Naive B cell (primary cell): Measurements from ENCODE around the gene GPRASP1. TPM values are rescaled to one million over a fixed set of nuclear protein-coding genes. Genes with fewer than 3 reads are reported as not detected.
"Not testable (repeated sequence)": the region's sequence is repeated elsewhere in the genome, so short reads cannot be mapped to it uniquely, and the experiment has no call there.

Experiments
- ATAC-seq, 2 donors: fragments of 150-1000 bp; cut with Tn5 transposase; 2 replicates each; pipeline ENCODE4 v1.10.0; 2021; ENCODE audit warnings: low read depth in 2 of 2, mild to moderate bottlenecking in 2 of 2, moderate library complexity in 2 of 2
- DNase-seq: peaks from one replicate; pipeline ENCODE4 v3.0.0; 2022
- H3K27ac Mint-ChIP-seq, 6 donors: one replicate each; pipeline ENCODE4 v1.8.0; 2020 to 2022; ENCODE audit warnings: mild to moderate bottlenecking in 6 of 6, mixed read lengths in 6 of 6, moderate library complexity in 5 of 6, inconsistent platforms in 2 of 6
- H3K27me3 Mint-ChIP-seq, 3 donors: one replicate each; pipeline ENCODE4 v1.8.0; 2021 to 2022; ENCODE audit warnings: mixed read lengths in 3 of 3, mild to moderate bottlenecking in 1 of 3
- H3K36me3 Mint-ChIP-seq, 2 donors: one replicate each; pipeline ENCODE4 v1.8.0; 2020 to 2022; ENCODE audit warnings: mixed read lengths in 2 of 2, inconsistent platforms in 1 of 2, mild to moderate bottlenecking in 1 of 2
- H3K4me1 Mint-ChIP-seq, 3 donors: one replicate each; pipeline ENCODE4 v1.8.0; 2020 to 2022; ENCODE audit warnings: mixed read lengths in 3 of 3, inconsistent platforms in 1 of 3, mild to moderate bottlenecking in 1 of 3, moderate library complexity in 1 of 3
- H3K4me3 Mint-ChIP-seq, 8 donors: one replicate each; pipeline ENCODE4 v1.8.0; 2020 to 2022; ENCODE audit warnings: mild to moderate bottlenecking in 8 of 8, mixed read lengths in 8 of 8, moderate library complexity in 8 of 8, inconsistent platforms in 2 of 8
- H3K9me3 Mint-ChIP-seq, 7 donors: one replicate each; pipeline ENCODE4 v1.8.0; 2020 to 2022; ENCODE audit warnings: mixed read lengths in 7 of 7, mild to moderate bottlenecking in 5 of 7, inconsistent platforms in 2 of 7, moderate library complexity in 1 of 7
- polyA plus RNA-seq, 6 donors: library from polyadenylated mRNA; unstranded; fragments of 300-500 nt; fragmentation: Illumina TruSeq; gene quantifications; one replicate each; pipeline ENCODE4 v1.2.3, GENCODE V29; 2021; ENCODE audit warnings: low read depth in 6 of 6

GPRASP1 gene
- polyA plus RNA-seq, 6 donors from 2014 or later, result 1.2 to 4.8 (median 3.0) TPM; not detected in 1

GRCh38 chrX:102663820-102664219 is 12.5 kb downstream of the GPRASP1 start:
- Mint-ChIP-seq H3K36me3 (peaks cover 0 to 18% of the 10 kb centered on the region in 2 donors), H3K4me1 (peaks cover 7 to 17% (median 16%) of the 10 kb centered on the region in 3 donors), H3K27ac (peak overlapping the region in 1 of 6 donors; percentile 38), H3K9me3 (peaks cover 2 to 33% (median 16%) of the 10 kb centered on the region in 7 donors)
- H3K4me3 Mint-ChIP-seq, DNase-seq, H3K27me3 Mint-ChIP-seq, ATAC-seq: not testable (repeated sequence)

GRCh38 chrX:102667034-102667433 is 15.8 kb downstream of the GPRASP1 start:
- peaks cover 0 to 25% of the 10 kb centered on the region in 2 donors for H3K36me3 Mint-ChIP-seq
- not testable (repeated sequence) for H3K4me1 Mint-ChIP-seq, DNase-seq, H3K27ac Mint-ChIP-seq, H3K4me3 Mint-ChIP-seq, ATAC-seq, H3K27me3 Mint-ChIP-seq
- peaks cover 5 to 33% (median 19%) of the 10 kb centered on the region in 7 donors for H3K9me3 Mint-ChIP-seq

- Mint-ChIP-seq H3K4me1 (no peaks in the 10 kb centered on the region), H3K9me3 (peaks cover 5 to 37% (median 14%) of the 10 kb centered on the region in 7 donors), H3K27me3 (no peaks in the 10 kb centered on the region), H3K4me3 (no peak overlapping the region), H3K27ac (no peak overlapping the region), H3K36me3 (peaks cover 0 to 26% of the 10 kb centered on the region in 2 donors)
- DNase-seq, result no peak
- no peak for ATAC-seq
These were observed 18.2 kb downstream of the GPRASP1 start for GRCh38 chrX:102669526-102669925.

- H3K4me3 Mint-ChIP-seq, result no peak overlapping the region
- H3K27me3 Mint-ChIP-seq, result no peaks in the 10 kb centered on the region
- no peak overlapping the region for H3K27ac Mint-ChIP-seq
- H3K4me1 Mint-ChIP-seq, result no peaks in the 10 kb centered on the region
- DNase-seq, result no peak
- H3K36me3 Mint-ChIP-seq, result peaks cover 0 to 17% of the 10 kb centered on the region in 2 donors
- no peak for ATAC-seq
- H3K9me3 Mint-ChIP-seq, result peaks cover 2 to 24% (median 7%) of the 10 kb centered on the region in 7 donors
These were observed 21.6 kb downstream of the GPRASP1 start for GRCh38 chrX:102672856-102673255.

GRCh38 chrX:102677479-102677878 is 26.2 kb downstream of the GPRASP1 start:
- not testable (repeated sequence) for DNase-seq, H3K36me3 Mint-ChIP-seq, H3K4me1 Mint-ChIP-seq, H3K27me3 Mint-ChIP-seq, ATAC-seq, H3K4me3 Mint-ChIP-seq, H3K27ac Mint-ChIP-seq
- peaks cover 8 to 32% (median 16%) of the 10 kb centered on the region in 7 donors for H3K9me3 Mint-ChIP-seq

GRCh38 chrX:102684772-102685520 is 33.7 kb downstream of the GPRASP1 start:
- Mint-ChIP-seq H3K27me3 (no peaks in the 10 kb centered on the region), H3K27ac (peak overlapping the region in 1 of 6 donors; percentile 44), H3K36me3 (peaks cover 4 to 14% of the 10 kb centered on the region in 2 donors), H3K9me3 (peaks cover 6 to 35% (median 22%) of the 10 kb centered on the region in 7 donors), H3K4me3 (no peak overlapping the region), H3K4me1 (peaks cover 0 to 7% (median 0%) of the 10 kb centered on the region in 3 donors)
- ATAC-seq, result no peak
- no peak for DNase-seq

- Mint-ChIP-seq H3K36me3 (peaks cover 0 to 15% of the 10 kb centered on the region in 2 donors), H3K9me3 (peaks cover 0 to 4% (median 2%) of the 10 kb centered on the region in 7 donors), H3K4me3 (no peak overlapping the region), H3K27me3 (no peaks in the 10 kb centered on the region), H3K27ac (peak overlapping the region in 1 of 6 donors; percentile 39), H3K4me1 (no peaks in the 10 kb centered on the region)
- ATAC-seq (no peak), DNase-seq (no peak)
These were observed 43.5 kb downstream of the GPRASP1 start for GRCh38 chrX:102694749-102695148.

- peaks cover 0 to 7% of the 10 kb centered on the region in 2 donors for H3K36me3 Mint-ChIP-seq
- H3K9me3 Mint-ChIP-seq, result peaks cover 0 to 4% (median 0%) of the 10 kb centered on the region in 7 donors
- H3K4me1 Mint-ChIP-seq, result no peaks in the 10 kb centered on the region
These were observed 45.0 kb downstream of the GPRASP1 start for GRCh38 chrX:102696306-102696705.

GRCh38 chrX:102697494-102697893 is 46.2 kb downstream of the GPRASP1 start:
- H3K36me3 Mint-ChIP-seq, result peaks cover 0 to 7% of the 10 kb centered on the region in 2 donors
- H3K4me3 Mint-ChIP-seq, result no peak overlapping the region
- no peaks in the 10 kb centered on the region for H3K27me3 Mint-ChIP-seq
- H3K4me1 Mint-ChIP-seq, result no peaks in the 10 kb centered on the region
- DNase-seq (no peak), ATAC-seq (no peak)
- H3K27ac Mint-ChIP-seq, result no peak overlapping the region
- H3K9me3 Mint-ChIP-seq, result peaks cover 0 to 4% (median 0%) of the 10 kb centered on the region in 7 donors

More at GRCh38 chrX:102696306-102696705, 45.0 kb downstream of the GPRASP1 start:
- DNase-seq, result no peak
- no peak overlapping the region for H3K27ac Mint-ChIP-seq
- H3K27me3 Mint-ChIP-seq, result no peaks in the 10 kb centered on the region
- no peak overlapping the region for H3K4me3 Mint-ChIP-seq
- no peak for ATAC-seq

Other genes with a start within 250 kb of the GPRASP1 start
- gene NXF2B, start 211.5 kb upstream of the GPRASP1 start, polyA plus RNA-seq, result not detected
- not detected for gene TCP11X2, start 179.7 kb upstream of the GPRASP1 start, polyA plus RNA-seq
- not detected for gene TMSB15A, start 134.7 kb upstream of the GPRASP1 start, polyA plus RNA-seq
- 10 to 100 TPM in 3 of 6 donors, 1 to 10 TPM in 3; 6.9 to 18.9 (median 10.2) TPM for gene ARMCX5, start 52.0 kb upstream of the GPRASP1 start, polyA plus RNA-seq
- 1 to 10 TPM in 1 of 6 donors, under 1 TPM in 5; 0.19 to 2.9 (median 0.27) TPM for gene GPRASP2, start 61.0 kb downstream of the GPRASP1 start, polyA plus RNA-seq
- under 1 TPM in 4 of 6 donors, not detected in 2; 0.23 to 0.57 (median 0.38) TPM for gene GPRASP3, start 69.3 kb downstream of the GPRASP1 start, polyA plus RNA-seq